Measurements from ENCODE around the gene MTURN.

The MTURN gene

GRCh38 chr7:30162133-30162532 is 27.3 kb downstream of the MTURN start:
- H3K36me3 ChIP-seq (ENCODE audit: insufficient read depth, low read length) = no peaks in the 10 kb centered on the region
- TF ChIP-seq EZH2 (IDR thresholded peaks at IDR 0.05) (no peak), FOXP2 (optimal IDR thresholded peaks at IDR 0.05; ENCODE audit: control extremely low read depth, extremely low read length, insufficient read depth) (no peak), POLR2AphosphoS5 (IDR thresholded peaks at IDR 0.05; ENCODE audit: borderline replicate concordance, low read depth, low read length) (no peak)
- no peak overlapping the region for H3K4me3 ChIP-seq
- DNase-seq (ENCODE audit: low read depth, low spot score) = no peak
- H3K27ac ChIP-seq = no peak overlapping the region
- H3K9ac ChIP-seq (ENCODE audit: insufficient read length) = no peak overlapping the region
- no peaks in the 10 kb centered on the region for H3K9me3 ChIP-seq (ENCODE audit: low read depth, low read length)

- Histone ChIP-seq H3K4me3 (no peak overlapping the region), H3K9me3 (ENCODE audit: low read depth, low read length) (no peaks in the 10 kb centered on the region), H3K27ac (no peak overlapping the region), H3K9ac (ENCODE audit: insufficient read length) (no peak overlapping the region), H3K36me3 (ENCODE audit: insufficient read depth, low read length) (no peaks in the 10 kb centered on the region)
- no peak for TF ChIP-seq EZH2 (IDR thresholded peaks at IDR 0.05)
- TF ChIP-seq FOXP2 (optimal IDR thresholded peaks at IDR 0.05; ENCODE audit: control extremely low read depth, extremely low read length, insufficient read depth) = no peak
- TF ChIP-seq POLR2AphosphoS5 (IDR thresholded peaks at IDR 0.05; ENCODE audit: borderline replicate concordance, low read depth, low read length) = no peak
- DNase-seq (ENCODE audit: low read depth, low spot score) = no peak
Observed at GRCh38 chr7:30162622-30163124, 27.9 kb downstream of the MTURN start.

- H3K9ac ChIP-seq (ENCODE audit: insufficient read length) = no peak overlapping the region
- no peaks in the 10 kb centered on the region for H3K36me3 ChIP-seq (ENCODE audit: insufficient read depth, low read length)
- TF ChIP-seq POLR2AphosphoS5 (IDR thresholded peaks at IDR 0.05; ENCODE audit: borderline replicate concordance, low read depth, low read length) (no peak), EZH2 (IDR thresholded peaks at IDR 0.05) (no peak), FOXP2 (optimal IDR thresholded peaks at IDR 0.05; ENCODE audit: control extremely low read depth, extremely low read length, insufficient read depth) (no peak)
- H3K27ac ChIP-seq = no peak overlapping the region
- DNase-seq (ENCODE audit: low read depth, low spot score) = no peak
- H3K4me3 ChIP-seq = no peak overlapping the region
- H3K9me3 ChIP-seq (ENCODE audit: low read depth, low read length) = no peaks in the 10 kb centered on the region
Observed at GRCh38 chr7:30163231-30163894, 28.6 kb downstream of the MTURN start.

GRCh38 chr7:30164567-30164966 is 29.8 kb downstream of the MTURN start:
- Histone ChIP-seq H3K4me3 (no peak overlapping the region), H3K27ac (no peak overlapping the region), H3K36me3 (ENCODE audit: insufficient read depth, low read length) (no peaks in the 10 kb centered on the region), H3K9ac (ENCODE audit: insufficient read length) (no peak overlapping the region), H3K9me3 (ENCODE audit: low read depth, low read length) (no peaks in the 10 kb centered on the region)
- TF ChIP-seq POLR2AphosphoS5 (IDR thresholded peaks at IDR 0.05; ENCODE audit: borderline replicate concordance, low read depth, low read length) (no peak), EZH2 (IDR thresholded peaks at IDR 0.05) (no peak), FOXP2 (optimal IDR thresholded peaks at IDR 0.05; ENCODE audit: control extremely low read depth, extremely low read length, insufficient read depth) (no peak)
- no peak for DNase-seq (ENCODE audit: low read depth, low spot score)

GRCh38 chr7:30165590-30165989 is 30.8 kb downstream of the MTURN start:
- no peak overlapping the region for H3K9ac ChIP-seq (ENCODE audit: insufficient read length)
- no peak overlapping the region for H3K27ac ChIP-seq
- no peaks in the 10 kb centered on the region for H3K9me3 ChIP-seq (ENCODE audit: low read depth, low read length)
- no peak for DNase-seq (ENCODE audit: low read depth, low spot score)
- TF ChIP-seq POLR2AphosphoS5 (IDR thresholded peaks at IDR 0.05; ENCODE audit: borderline replicate concordance, low read depth, low read length) (no peak), FOXP2 (optimal IDR thresholded peaks at IDR 0.05; ENCODE audit: control extremely low read depth, extremely low read length, insufficient read depth) (no peak), EZH2 (IDR thresholded peaks at IDR 0.05) (no peak)
- H3K4me3 ChIP-seq = no peak overlapping the region
- no peaks in the 10 kb centered on the region for H3K36me3 ChIP-seq (ENCODE audit: insufficient read depth, low read length)

GRCh38 chr7:30166155-30166840 is 31.5 kb downstream of the MTURN start:
- Histone ChIP-seq H3K4me3 (no peak overlapping the region), H3K36me3 (ENCODE audit: insufficient read depth, low read length) (no peaks in the 10 kb centered on the region), H3K27ac (no peak overlapping the region), H3K9me3 (ENCODE audit: low read depth, low read length) (no peaks in the 10 kb centered on the region), H3K9ac (ENCODE audit: insufficient read length) (no peak overlapping the region)
- no peak for TF ChIP-seq FOXP2 (optimal IDR thresholded peaks at IDR 0.05; ENCODE audit: control extremely low read depth, extremely low read length, insufficient read depth)
- TF ChIP-seq EZH2 (IDR thresholded peaks at IDR 0.05) = no peak
- no peak for TF ChIP-seq POLR2AphosphoS5 (IDR thresholded peaks at IDR 0.05; ENCODE audit: borderline replicate concordance, low read depth, low read length)
- no peak for DNase-seq (ENCODE audit: low read depth, low spot score)

GRCh38 chr7:30166841-30167235 is 32.1 kb downstream of the MTURN start:
- TF ChIP-seq POLR2AphosphoS5 (IDR thresholded peaks at IDR 0.05; ENCODE audit: borderline replicate concordance, low read depth, low read length) (no peak), EZH2 (IDR thresholded peaks at IDR 0.05) (no peak), FOXP2 (optimal IDR thresholded peaks at IDR 0.05; ENCODE audit: control extremely low read depth, extremely low read length, insufficient read depth) (no peak)
- H3K4me3 ChIP-seq = no peak overlapping the region
- no peak overlapping the region for H3K9ac ChIP-seq (ENCODE audit: insufficient read length)
- no peaks in the 10 kb centered on the region for H3K36me3 ChIP-seq (ENCODE audit: insufficient read depth, low read length)
- no peaks in the 10 kb centered on the region for H3K9me3 ChIP-seq (ENCODE audit: low read depth, low read length)
- DNase-seq (ENCODE audit: low read depth, low spot score) = no peak
- no peak overlapping the region for H3K27ac ChIP-seq

- Histone ChIP-seq H3K9me3 (ENCODE audit: low read depth, low read length) (no peaks in the 10 kb centered on the region), H3K36me3 (ENCODE audit: insufficient read depth, low read length) (no peaks in the 10 kb centered on the region), H3K9ac (ENCODE audit: insufficient read length) (no peak overlapping the region), H3K27ac (no peak overlapping the region), H3K4me3 (no peak overlapping the region)
- no peak for TF ChIP-seq EZH2 (IDR thresholded peaks at IDR 0.05)
- no peak for TF ChIP-seq POLR2AphosphoS5 (IDR thresholded peaks at IDR 0.05; ENCODE audit: borderline replicate concordance, low read depth, low read length)
- TF ChIP-seq FOXP2 (optimal IDR thresholded peaks at IDR 0.05; ENCODE audit: control extremely low read depth, extremely low read length, insufficient read depth) = no peak
- no peak for DNase-seq (ENCODE audit: low read depth, low spot score)
Observed at GRCh38 chr7:30167901-30168300, 33.1 kb downstream of the MTURN start.
